Right forelimb (tissue), 1 donor: ENCODE measurements around the gene THRB.

Source experiments
- DNase-seq: peaks from one replicate; pipeline ENCODE4 v3.0.0-alpha.2; 2018

The THRB gene

GRCh38 chr3:24161841-24162240 lies 332.8 kb downstream of the THRB start:
- no peak for DNase-seq

- DNase-seq, result peak; percentile 47
These were observed 334.1 kb downstream of the THRB start for GRCh38 chr3:24160424-24161095.

GRCh38 chr3:24158761-24159454 lies 335.7 kb downstream of the THRB start:
- no peak for DNase-seq

- no peak for DNase-seq
These were observed 337.5 kb downstream of the THRB start for GRCh38 chr3:24157106-24157505.

- DNase-seq, result no peak
These were observed 338.2 kb downstream of the THRB start for GRCh38 chr3:24156466-24156865.

- no peak for DNase-seq
These were observed 339.4 kb downstream of the THRB start for GRCh38 chr3:24155276-24155675.

- no peak for DNase-seq
These were observed 339.9 kb downstream of the THRB start for GRCh38 chr3:24154781-24155180.

GRCh38 chr3:24154013-24154695 lies 340.5 kb downstream of the THRB start:
- DNase-seq, result no peak

GRCh38 chr3:24151594-24151993 lies 343.1 kb downstream of the THRB start:
- no peak for DNase-seq

- no peak for DNase-seq
These were observed 345.6 kb downstream of the THRB start for GRCh38 chr3:24149032-24149431.

- DNase-seq, result no peak
These were observed 348.4 kb downstream of the THRB start for GRCh38 chr3:24145981-24146822.

GRCh38 chr3:24145481-24145880 lies 349.2 kb downstream of the THRB start:
- no peak for DNase-seq

- no peak for DNase-seq
These were observed 352.5 kb downstream of the THRB start for GRCh38 chr3:24142127-24142526.

- no peak for DNase-seq
These were observed 353.1 kb downstream of the THRB start for GRCh38 chr3:24141548-24141947.

- DNase-seq, result no peak
These were observed 354.9 kb downstream of the THRB start for GRCh38 chr3:24139463-24140412.

- no peak for DNase-seq
These were observed 355.8 kb downstream of the THRB start for GRCh38 chr3:24138876-24139256.

- no peak for DNase-seq
These were observed 356.4 kb downstream of the THRB start for GRCh38 chr3:24137958-24138875.

GRCh38 chr3:24137334-24137733 lies 357.3 kb downstream of the THRB start:
- no peak for DNase-seq

GRCh38 chr3:24136624-24137310 lies 357.9 kb downstream of the THRB start:
- no peak for DNase-seq

- no peak for DNase-seq
These were observed 359.4 kb downstream of the THRB start for GRCh38 chr3:24135280-24135679.
